Heart right ventricle (tissue), 16 donors: Measurements from ENCODE around the gene NOX5. TPM values are rescaled to one million over a fixed set of nuclear protein-coding genes. Genes with fewer than 3 reads are reported as not detected.

Experiments
- ATAC-seq, 8 donors: fragments of 200-7000 bp; cut with Tn5 transposase; one replicate each; pipeline ENCODE4 v1.9.1; 2020; ENCODE audit warnings: mild to moderate bottlenecking in 8 of 8, moderate library complexity in 8 of 8, moderate number of reproducible peaks in 1 of 8
- DNase-seq, 2 donors: peaks; one replicate each; pipeline ENCODE4 v3.0.0-alpha.2; 2020
- H3K27ac ChIP-seq, 10 donors: fragments of 200-600 bp; sonication (generic) in 2 of 10; one replicate each; pipeline versions ENCODE4 v1.5.0 to v1.8.0; 2020 to 2022; ENCODE audit warnings: mild to moderate bottlenecking in 3 of 10
- H3K27me3 ChIP-seq, 7 donors: fragments of 200-600 bp; one replicate each; pipeline ENCODE4 v1.8.0; 2021 to 2022; ENCODE audit warnings: mild to moderate bottlenecking in 2 of 7
- H3K36me3 ChIP-seq, 9 donors: fragments of 200-600 bp; sonication (generic) in 1 of 9; one replicate each; pipeline versions ENCODE4 v1.5.0 to v1.8.0; 2020 to 2022; ENCODE audit warnings: mild to moderate bottlenecking in 2 of 9
- H3K4me1 ChIP-seq, 9 donors: fragments of 200-600 bp; sonication (generic) in 1 of 9; one replicate each; pipeline versions ENCODE4 v1.5.0 to v1.8.0; 2020 to 2022; ENCODE audit warnings: mild to moderate bottlenecking in 4 of 9
- H3K4me3 ChIP-seq, 10 donors: fragments of 200-600 bp; sonication (generic) in 2 of 10; one replicate each; pipeline versions ENCODE4 v1.5.0 to v1.8.0; 2020 to 2022; ENCODE audit warnings: mild to moderate bottlenecking in 7 of 10, moderate library complexity in 2 of 10
- H3K9me3 ChIP-seq, 11 donors: fragments of 200-600 bp in 10 of 11; sonication (generic) in 2 of 11; one replicate each; pipeline versions ENCODE4 v1.5.0 to v1.8.0; 2013 to 2022; ENCODE audit warnings: mild to moderate bottlenecking in 2 of 11, control low read depth in 1 of 11, moderate library complexity in 1 of 11
- WGBS, 2 donors: extraction: QIAGEN DNeasy Blood & Tissue Kit; methylation state at CpG; one replicate each; pipeline ENCODE4 v1.1.7; 2013; ENCODE audit warnings: inconsistent platforms in 1 of 2; 5-methylcytosine and 5-hydroxymethylcytosine counted together
- intact Hi-C, 10 donors: fragments of 100-400 bp; cut with DNase I; formaldehyde crosslinking; loops; one replicate each; pipeline versions ENCODE4 v1.11.1 to v1.14.2; 2022
- polyA plus RNA-seq, 2 donors: library from polyadenylated mRNA; stranded (reverse); fragments of 200-250 nt; gene quantifications; one replicate each; pipeline ENCODE4 v1.2.3, GENCODE V29; 2013
- total RNA-seq, 10 donors: library from RNA; stranded (reverse); fragmentation: NEBNext Ultra II Directional in 3 of 10; extraction: Animal tissue kit (Norgen Biotek cat#: 25700) in 3 of 10; gene quantifications; one replicate each; pipeline versions ENCODE4 v1.2.1 to v1.2.4, GENCODE V29; 2021 to 2023
- TF ChIP-seq, protein P1 (sequence below), 9 donors: fragments of 200-600 bp; sonication (generic) in 2 of 9; IDR thresholded peaks; one replicate each; pipeline versions ENCODE4 v1.5.0 to v1.8.0; 2021 to 2022; ENCODE audit warnings: antibody characterized with exemption in 9 of 9, mild to moderate bottlenecking in 5 of 9, moderate library complexity in 1 of 9
- donor health status: Arrhythmogenic right ventricular cardiomyopathy.
- donor health status: ischemic (EF 13 %, LVEDD 7.1; RV severe dilation, severe dysfunction).
- donor health status: healthy with polysubstance abuse.
- donor health status: DM: no; HTN: yes; CAD: no.
- donor health status: DM: no; HTN: no; CAD: no.
- donor health status: ischemic (EF 25% LVEDD 6.9; RV normal size, moderate dysfunction).
- donor health status: ischemic (EF 25% LVEDD 5.7; RV mildly dilated, moderate dysfunction).
- donor health status: healthy.
- donor health status: DM: yes; HTN: yes; CAD: no.
- donor health status: Ischemic cardiomyopathy.
- donor health status: ischemic (EF 35%, LVEDD 5.7; RV mildly dilated, moderate dysfunction).
- donor health status: nonischemic (EF 11% LVEDD 7.7; RV severe dilation, severe dysfunction).
- donor health status: DM: yes; HTN: yes; CAD: no.
- donor health status: PGD.
- donor health status: ischemic (EF 29% LVEDD 5.4; RV normal size, mild dysfunction).
- donor health status: nonischemic (EF 23%, LVEDD 6.1; RV moderate dilation, normal function).

NOX5 gene
- total and polyA plus RNA-seq, 12 donors = 0.06 to 0.37 (median 0.18) TPM; not detected in 4

DNA sequence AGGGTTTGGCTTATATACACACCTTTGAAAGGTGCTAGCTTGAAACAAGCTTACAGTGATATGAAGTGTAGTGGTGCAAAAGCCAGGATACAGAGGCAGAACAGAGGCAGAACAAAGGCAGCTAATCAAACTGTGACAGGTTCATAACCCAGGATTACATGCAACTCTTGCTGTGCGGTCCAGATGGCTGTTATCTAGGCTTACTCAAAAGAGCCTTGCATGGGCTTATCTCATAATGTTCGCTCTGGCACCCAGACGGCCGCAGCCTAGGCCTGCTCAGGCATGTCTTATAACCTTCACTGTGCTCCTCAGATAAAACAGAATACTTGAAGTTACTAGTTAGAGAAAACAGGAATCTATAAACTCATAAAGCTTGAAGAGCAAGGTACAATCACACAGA is 22.8 kb upstream of the NOX5 start:
- Histone ChIP-seq H3K9me3 (no peaks in the 10 kb centered on the region), H3K4me1 (peaks cover 0 to 22% (median 10%) of the 10 kb centered on the region in 9 donors), H3K27me3 (no peaks in the 10 kb centered on the region), H3K4me3 (no peak overlapping the region), H3K27ac (no peak overlapping the region), H3K36me3 (no peaks in the 10 kb centered on the region)
- intact Hi-C loops = no loop called here
- 29 to 50% methylated on average over 4 of the region's 4 CpGs for WGBS, 2 donors
- TF ChIP-seq, protein P1, sequence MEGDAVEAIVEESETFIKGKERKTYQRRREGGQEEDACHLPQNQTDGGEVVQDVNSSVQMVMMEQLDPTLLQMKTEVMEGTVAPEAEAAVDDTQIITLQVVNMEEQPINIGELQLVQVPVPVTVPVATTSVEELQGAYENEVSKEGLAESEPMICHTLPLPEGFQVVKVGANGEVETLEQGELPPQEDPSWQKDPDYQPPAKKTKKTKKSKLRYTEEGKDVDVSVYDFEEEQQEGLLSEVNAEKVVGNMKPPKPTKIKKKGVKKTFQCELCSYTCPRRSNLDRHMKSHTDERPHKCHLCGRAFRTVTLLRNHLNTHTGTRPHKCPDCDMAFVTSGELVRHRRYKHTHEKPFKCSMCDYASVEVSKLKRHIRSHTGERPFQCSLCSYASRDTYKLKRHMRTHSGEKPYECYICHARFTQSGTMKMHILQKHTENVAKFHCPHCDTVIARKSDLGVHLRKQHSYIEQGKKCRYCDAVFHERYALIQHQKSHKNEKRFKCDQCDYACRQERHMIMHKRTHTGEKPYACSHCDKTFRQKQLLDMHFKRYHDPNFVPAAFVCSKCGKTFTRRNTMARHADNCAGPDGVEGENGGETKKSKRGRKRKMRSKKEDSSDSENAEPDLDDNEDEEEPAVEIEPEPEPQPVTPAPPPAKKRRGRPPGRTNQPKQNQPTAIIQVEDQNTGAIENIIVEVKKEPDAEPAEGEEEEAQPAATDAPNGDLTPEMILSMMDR (IDR thresholded peaks at IDR 0.05) = no peak
- no peak for DNase-seq
- peak in 6 of 8 donors; percentile 52 to 70 (median 63) for ATAC-seq

DNA sequence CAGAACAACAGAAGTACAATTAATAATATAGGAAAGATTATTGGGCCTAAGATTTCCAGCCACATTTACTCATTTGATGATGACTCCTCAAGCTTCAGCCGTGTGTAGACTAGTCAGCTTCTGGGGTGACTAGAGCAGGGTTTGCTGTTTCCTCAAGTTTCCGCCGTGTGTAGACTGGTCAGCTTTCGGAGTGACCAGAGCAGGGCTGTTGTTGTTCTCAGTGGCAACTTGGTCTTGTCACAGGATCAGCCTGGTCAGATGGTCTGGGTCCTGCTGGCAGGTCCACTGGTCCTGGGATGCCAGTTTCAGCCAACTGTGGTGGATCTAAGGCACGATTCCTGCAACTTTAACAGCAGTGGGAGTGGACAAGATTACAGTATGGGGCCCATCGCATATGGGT is 21.8 kb upstream of the NOX5 start:
- Histone ChIP-seq H3K27ac (no peak overlapping the region), H3K9me3 (no peaks in the 10 kb centered on the region), H3K36me3 (no peaks in the 10 kb centered on the region), H3K27me3 (no peaks in the 10 kb centered on the region), H3K4me1 (peaks cover 0 to 22% (median 10%) of the 10 kb centered on the region in 9 donors), H3K4me3 (no peak overlapping the region)
- DNase-seq (no peak), ATAC-seq (peak in 1 of 8 donors; percentile 16)
- TF ChIP-seq, protein P1 (IDR thresholded peaks at IDR 0.05) = no peak
- WGBS, 2 donors = 96% methylated on average over 6 of the region's 6 CpGs
- intact Hi-C loops = no loop called here

DNA sequence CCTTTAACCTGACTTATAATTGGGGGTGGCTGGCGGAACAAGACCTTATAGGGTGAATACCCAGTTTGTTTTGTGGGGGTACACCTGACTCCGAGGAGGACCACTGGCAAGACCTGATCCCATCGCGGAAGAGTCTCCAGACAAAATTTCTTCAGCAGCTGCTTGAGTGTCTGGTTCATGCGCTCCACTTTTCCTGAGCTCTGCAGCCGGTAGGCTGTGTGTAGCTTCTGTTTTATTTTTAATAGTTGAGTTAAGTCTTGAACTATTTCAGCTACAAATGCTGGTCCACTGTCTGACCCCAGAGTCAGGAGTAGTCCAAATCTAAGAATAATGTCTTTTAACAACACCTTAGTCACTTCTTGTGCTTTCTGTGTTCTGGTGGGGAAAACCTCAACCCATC is 21.2 kb upstream of the NOX5 start:
- peaks cover 0 to 22% (median 10%) of the 10 kb centered on the region in 9 donors for H3K4me1 ChIP-seq
- intact Hi-C loops = no loop called here
- H3K4me3 ChIP-seq = no peak overlapping the region
- H3K9me3 ChIP-seq = no peaks in the 10 kb centered on the region
- no peaks in the 10 kb centered on the region for H3K27me3 ChIP-seq
- no peak for DNase-seq
- H3K27ac ChIP-seq = no peak overlapping the region
- 94% methylated on average over 6 of the region's 6 CpGs for WGBS, 2 donors
- H3K36me3 ChIP-seq = no peaks in the 10 kb centered on the region
- TF ChIP-seq, protein P1 (IDR thresholded peaks at IDR 0.05) = no peak
- no peak for ATAC-seq

DNA sequence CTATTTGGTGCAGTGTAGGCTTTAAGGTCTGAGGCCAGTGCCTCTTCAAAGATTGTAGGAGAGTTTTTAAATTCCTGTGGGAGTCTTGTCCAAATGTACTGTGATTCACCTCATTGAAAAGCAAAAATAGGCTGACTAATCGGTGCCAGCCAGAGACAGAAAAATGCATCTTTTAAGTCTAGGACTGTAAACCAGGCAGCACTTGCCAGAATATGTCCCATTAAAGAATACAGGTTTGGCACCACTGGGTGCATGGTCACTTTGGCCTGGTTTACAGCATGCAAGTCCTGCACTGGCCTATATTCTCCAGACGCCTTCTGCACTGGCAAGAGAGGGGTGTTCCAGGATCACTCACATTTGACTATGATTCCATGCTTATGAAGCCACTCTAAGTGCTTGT is 20.3 kb upstream of the NOX5 start:
- WGBS, 2 donors = 83 to 96% methylated on average over 2 of the region's 2 CpGs
- peaks cover 0 to 31% (median 11%) of the 10 kb centered on the region in 9 donors for H3K4me1 ChIP-seq
- no peaks in the 10 kb centered on the region for H3K27me3 ChIP-seq
- TF ChIP-seq, protein P1 (IDR thresholded peaks at IDR 0.05) = no peak
- intact Hi-C loops = no loop called here
- H3K27ac ChIP-seq = no peak overlapping the region
- ATAC-seq = no peak
- H3K36me3 ChIP-seq = no peaks in the 10 kb centered on the region
- H3K4me3 ChIP-seq = no peak overlapping the region
- no peaks in the 10 kb centered on the region for H3K9me3 ChIP-seq
- no peak for DNase-seq
